Suprapubic skin (tissue), 4 donors: Measurements from ENCODE around the gene PFKFB4.

ENCODE experiments used
- POLR2A ChIP-seq, 2 donors: fragments of 450-650 bp; IDR thresholded peaks; one replicate each; pipeline ENCODE4 v1.6.1; 2017; ENCODE audit warnings: antibody characterized with exemption in 2 of 2, mild to moderate bottlenecking in 2 of 2, moderate library complexity in 2 of 2
- POLR2AphosphoS5 ChIP-seq, 3 donors: sonication (generic); formaldehyde crosslinking; IDR thresholded peaks; one replicate each; pipeline ENCODE4 v1.6.1; 2017; ENCODE audit warnings: antibody characterized with exemption in 3 of 3
- TF ChIP-seq, protein P1 (sequence below), 2 donors: fragments of 200-600 bp in 1 of 2; fragments of 450-650 bp in 1 of 2; sonication (generic) in 1 of 2; IDR thresholded peaks; one replicate each; pipeline ENCODE4 v1.5.1; 2016 to 2019; ENCODE audit warnings: antibody characterized with exemption in 2 of 2, mild to moderate bottlenecking in 1 of 2, moderate library complexity in 1 of 2

DNA sequence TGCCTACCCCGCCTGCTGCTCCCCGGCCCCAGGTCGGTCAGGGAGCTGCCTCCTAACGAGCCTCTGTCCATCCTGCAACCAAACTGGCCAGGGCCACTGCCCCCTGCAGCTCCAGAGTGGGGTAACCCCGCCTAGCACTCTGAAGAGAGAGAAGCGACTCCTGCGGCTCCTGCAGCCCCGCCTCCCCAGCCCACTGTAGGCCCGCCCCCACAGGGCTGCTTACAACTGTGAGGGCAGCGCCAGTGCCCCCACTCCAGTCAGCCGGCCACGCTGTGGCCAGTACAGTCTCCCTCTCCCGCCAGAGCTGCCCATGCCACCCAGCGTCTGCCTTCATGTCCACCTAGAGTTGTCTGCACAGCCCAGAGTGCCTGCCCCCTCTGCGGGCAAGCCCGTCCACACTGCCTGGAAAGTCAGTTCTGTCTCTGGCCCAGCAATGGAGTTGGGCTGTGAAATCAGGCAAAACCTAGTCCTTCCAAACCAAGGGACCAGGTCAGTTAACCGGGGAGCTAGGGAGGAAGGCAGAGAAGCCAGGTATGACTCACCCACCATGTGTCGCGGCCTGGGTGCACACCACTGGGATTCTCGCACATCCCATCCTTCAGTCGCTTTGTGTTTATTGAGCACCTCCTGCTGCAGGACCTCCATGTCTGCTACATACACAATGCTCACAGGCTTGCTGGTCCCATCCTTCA is 4.6 kb upstream of the PFKFB4 start:
- TF ChIP-seq POLR2A (IDR thresholded peaks at IDR 0.05), result no peak
- no peak for TF ChIP-seq POLR2AphosphoS5 (IDR thresholded peaks at IDR 0.05)
- TF ChIP-seq, protein P1, sequence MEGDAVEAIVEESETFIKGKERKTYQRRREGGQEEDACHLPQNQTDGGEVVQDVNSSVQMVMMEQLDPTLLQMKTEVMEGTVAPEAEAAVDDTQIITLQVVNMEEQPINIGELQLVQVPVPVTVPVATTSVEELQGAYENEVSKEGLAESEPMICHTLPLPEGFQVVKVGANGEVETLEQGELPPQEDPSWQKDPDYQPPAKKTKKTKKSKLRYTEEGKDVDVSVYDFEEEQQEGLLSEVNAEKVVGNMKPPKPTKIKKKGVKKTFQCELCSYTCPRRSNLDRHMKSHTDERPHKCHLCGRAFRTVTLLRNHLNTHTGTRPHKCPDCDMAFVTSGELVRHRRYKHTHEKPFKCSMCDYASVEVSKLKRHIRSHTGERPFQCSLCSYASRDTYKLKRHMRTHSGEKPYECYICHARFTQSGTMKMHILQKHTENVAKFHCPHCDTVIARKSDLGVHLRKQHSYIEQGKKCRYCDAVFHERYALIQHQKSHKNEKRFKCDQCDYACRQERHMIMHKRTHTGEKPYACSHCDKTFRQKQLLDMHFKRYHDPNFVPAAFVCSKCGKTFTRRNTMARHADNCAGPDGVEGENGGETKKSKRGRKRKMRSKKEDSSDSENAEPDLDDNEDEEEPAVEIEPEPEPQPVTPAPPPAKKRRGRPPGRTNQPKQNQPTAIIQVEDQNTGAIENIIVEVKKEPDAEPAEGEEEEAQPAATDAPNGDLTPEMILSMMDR (IDR thresholded peaks at IDR 0.05), result peak in 1 of 2 donors; percentile 21
